ENCODE measurements around the gene FFAR1. TPM values are rescaled to one million over a fixed set of nuclear protein-coding genes. Genes with fewer than 3 reads are reported as not detected.

Gene FFAR1
- total and polyA plus RNA-seq, 2 of the 8 experiments (the other 6 are each of a cell fraction or from before 2014, with no cell fraction given): not detected

GRCh38 chr19:35369522-35369921 is 21.8 kb downstream of the FFAR1 start (continued):
- TF ChIP-seq, protein P1, sequence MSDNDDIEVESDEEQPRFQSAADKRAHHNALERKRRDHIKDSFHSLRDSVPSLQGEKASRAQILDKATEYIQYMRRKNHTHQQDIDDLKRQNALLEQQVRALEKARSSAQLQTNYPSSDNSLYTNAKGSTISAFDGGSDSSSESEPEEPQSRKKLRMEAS (IDR thresholded peaks at IDR 0.05): no peak
- TF ChIP-seq, protein P2, sequence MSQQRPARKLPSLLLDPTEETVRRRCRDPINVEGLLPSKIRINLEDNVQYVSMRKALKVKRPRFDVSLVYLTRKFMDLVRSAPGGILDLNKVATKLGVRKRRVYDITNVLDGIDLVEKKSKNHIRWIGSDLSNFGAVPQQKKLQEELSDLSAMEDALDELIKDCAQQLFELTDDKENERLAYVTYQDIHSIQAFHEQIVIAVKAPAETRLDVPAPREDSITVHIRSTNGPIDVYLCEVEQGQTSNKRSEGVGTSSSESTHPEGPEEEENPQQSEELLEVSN (IDR thresholded peaks at IDR 0.05): no peak
